ENCODE results near the gene PPP6R2.

PPP6R2 gene

DNA sequence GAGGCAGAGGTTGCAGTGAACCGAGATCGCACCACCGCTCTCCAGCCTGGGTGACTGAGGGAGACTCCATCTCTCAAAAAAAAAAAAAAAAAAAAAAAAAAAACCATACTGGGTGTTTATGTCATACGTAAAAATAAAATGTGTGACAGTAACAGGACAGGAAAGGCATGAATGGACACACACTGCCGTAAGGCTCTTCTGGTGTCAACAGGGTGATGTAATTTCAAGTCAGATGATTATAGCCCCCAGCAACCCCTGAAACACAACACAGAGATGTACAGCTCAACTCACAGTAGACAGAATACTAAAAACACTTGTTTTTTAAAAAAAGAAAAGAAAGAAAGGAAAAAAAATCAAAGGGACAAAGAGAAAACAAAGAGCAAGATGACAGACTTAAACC, 109.5 kb downstream of the PPP6R2 start:
- POLR2A ChIA-PET = interaction anchor here (0.6 kb wide), 1 partner anchor 32 kb away, joined by 4 read pairs; no protein-coding TSS in a partner anchor

DNA sequence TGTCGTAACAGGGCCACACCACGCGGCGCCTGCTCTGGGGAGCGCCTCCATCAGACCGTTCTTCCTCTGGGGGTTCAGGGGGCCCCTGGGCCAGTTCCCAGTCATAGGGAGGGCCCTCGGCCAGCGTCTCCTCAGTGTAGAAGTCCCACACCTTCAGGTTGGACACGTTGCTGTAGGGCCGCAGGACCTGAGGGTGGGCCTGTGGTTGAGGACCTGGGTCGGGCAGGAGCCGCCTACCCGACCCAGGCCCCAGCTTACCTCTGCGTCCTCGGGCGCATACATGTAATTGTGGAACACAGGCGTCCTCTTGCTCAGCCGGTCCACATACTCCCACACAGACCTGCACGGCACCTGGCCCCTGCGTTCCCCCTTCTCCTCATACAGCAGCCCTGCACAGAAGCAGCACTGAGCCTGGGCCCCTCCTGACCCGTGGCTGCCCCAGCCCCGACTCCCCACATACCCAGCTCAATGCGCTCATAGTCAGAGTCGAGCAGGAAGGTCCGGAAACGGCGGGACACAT, 111.5 kb downstream of the PPP6R2 start:
- ChIA-PET CTCF (interaction anchor here (1.4 to 2.0 kb wide), 2 partner anchors 12 to 108 kb away, joined by 3 to 6 read pairs; partner anchors contain the start of gene SYCE3), POLR2A (no interaction called here)
- TF ChIP-seq, protein P1, sequence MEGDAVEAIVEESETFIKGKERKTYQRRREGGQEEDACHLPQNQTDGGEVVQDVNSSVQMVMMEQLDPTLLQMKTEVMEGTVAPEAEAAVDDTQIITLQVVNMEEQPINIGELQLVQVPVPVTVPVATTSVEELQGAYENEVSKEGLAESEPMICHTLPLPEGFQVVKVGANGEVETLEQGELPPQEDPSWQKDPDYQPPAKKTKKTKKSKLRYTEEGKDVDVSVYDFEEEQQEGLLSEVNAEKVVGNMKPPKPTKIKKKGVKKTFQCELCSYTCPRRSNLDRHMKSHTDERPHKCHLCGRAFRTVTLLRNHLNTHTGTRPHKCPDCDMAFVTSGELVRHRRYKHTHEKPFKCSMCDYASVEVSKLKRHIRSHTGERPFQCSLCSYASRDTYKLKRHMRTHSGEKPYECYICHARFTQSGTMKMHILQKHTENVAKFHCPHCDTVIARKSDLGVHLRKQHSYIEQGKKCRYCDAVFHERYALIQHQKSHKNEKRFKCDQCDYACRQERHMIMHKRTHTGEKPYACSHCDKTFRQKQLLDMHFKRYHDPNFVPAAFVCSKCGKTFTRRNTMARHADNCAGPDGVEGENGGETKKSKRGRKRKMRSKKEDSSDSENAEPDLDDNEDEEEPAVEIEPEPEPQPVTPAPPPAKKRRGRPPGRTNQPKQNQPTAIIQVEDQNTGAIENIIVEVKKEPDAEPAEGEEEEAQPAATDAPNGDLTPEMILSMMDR (IDR thresholded peaks at IDR 0.05; ENCODE audit: control extremely low read depth, extremely low read depth, low read depth, missing control alignments) = no peak
- no peak for DNase-seq (ENCODE audit: extremely low spot score)

More for the DNA sequence above, 109.5 kb downstream of the PPP6R2 start:
- DNase-seq (ENCODE audit: extremely low spot score) = no peak
- CTCF ChIA-PET = no interaction called here
- TF ChIP-seq, protein P1 (IDR thresholded peaks at IDR 0.05; ENCODE audit: control extremely low read depth, extremely low read depth, low read depth, missing control alignments) = no peak

DNA sequence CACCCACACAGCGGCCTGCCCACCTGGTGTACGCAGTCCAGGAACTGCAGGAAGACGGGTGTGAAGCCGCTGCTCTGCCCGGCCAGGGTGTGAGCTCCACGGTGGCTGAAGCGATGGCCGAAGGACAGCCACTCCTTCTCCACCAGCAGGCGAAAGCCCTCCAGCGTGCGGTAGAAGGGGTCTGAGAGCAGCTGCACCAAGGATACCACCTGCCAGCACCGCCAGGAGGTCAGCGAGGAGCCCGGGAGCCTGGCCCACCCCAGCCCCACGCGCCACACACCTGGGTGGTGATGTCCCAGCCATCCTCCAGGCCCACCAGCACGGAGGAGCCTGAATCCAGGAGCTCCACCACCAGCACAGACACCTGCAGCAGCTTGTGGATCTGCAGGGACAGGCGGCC, 112.1 kb downstream of the PPP6R2 start:
- ChIA-PET CTCF (interaction anchor here (1.0 to 2.0 kb wide), 4 partner anchors 11 to 179 kb away, joined by 3 to 6 read pairs (median 3); partner anchors contain the start of gene SYCE3), POLR2A (no interaction called here)
- TF ChIP-seq, protein P1 (IDR thresholded peaks at IDR 0.05; ENCODE audit: control extremely low read depth, extremely low read depth, low read depth, missing control alignments) = no peak
- no peak for DNase-seq (ENCODE audit: extremely low spot score)

DNA sequence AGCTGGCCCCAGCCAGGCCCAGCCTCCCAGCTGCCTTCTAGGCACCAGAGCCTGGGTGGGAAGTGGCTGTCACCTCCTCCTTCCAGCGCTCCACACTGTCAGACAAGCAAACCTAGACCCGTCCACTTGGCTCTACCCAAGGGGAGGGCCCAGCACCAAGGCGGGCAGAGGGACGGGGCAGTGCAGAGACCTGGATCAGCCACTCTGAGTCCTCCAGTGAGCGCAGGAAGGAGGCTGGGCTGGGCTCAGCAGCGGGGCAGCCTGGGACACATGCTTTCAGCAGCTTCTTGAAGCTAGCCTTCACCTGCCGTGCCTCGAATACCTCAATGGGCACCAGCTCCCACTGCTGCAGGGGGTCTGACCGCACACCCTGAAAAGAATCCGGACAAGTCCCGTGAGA, 112.9 kb downstream of the PPP6R2 start:
- ChIA-PET POLR2A (no interaction called here), CTCF (interaction anchor here (0.9 to 1.3 kb wide), 3 partner anchors 10 to 180 kb away, joined by 3 read pairs; no protein-coding TSS in a partner anchor)
- TF ChIP-seq, protein P1 (IDR thresholded peaks at IDR 0.05; ENCODE audit: control extremely low read depth, extremely low read depth, low read depth, missing control alignments) = no peak
- no peak for DNase-seq (ENCODE audit: extremely low spot score)

DNA sequence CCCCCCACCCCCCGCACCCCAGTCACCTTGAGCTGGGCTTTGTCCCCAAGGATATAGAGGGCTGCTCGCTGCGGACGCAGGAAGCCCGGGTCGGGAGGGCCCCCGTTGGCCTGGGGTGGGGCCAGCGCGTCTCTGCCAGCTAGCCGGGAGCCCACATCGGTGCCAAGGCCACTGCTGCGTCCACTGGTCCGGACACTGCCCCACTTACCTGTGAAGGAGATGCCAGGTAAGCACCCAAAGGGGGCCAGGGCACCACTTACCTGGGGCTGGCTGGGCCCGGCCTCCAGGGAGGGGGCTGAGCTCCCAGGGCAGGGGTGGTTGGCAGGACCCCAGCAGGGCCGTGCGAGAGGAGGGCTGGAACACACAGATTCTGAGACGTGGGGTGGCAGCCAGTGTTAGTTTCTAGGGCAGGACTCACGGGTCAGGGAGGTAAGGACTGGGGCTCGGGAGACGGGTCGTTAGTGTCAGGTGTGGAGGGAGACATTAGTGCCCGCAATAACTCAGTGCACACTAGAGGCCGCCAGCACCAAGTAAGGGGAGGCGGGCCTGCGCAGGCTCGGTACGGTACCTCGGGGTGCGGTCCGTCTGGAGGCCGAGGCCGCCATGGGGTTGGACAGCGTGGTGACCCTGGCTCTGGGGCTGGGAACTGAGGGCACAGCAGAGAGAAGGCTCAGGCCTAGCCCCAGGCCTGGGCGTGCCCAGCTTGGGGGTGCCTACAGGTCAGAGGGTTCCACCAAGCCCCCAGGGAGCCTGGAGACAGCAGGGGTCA, 113.5 kb downstream of the PPP6R2 start:
- CTCF ChIA-PET = interaction anchor here (0.9 to 1.3 kb wide), 2 partner anchors 9 to 17 kb away, joined by 3 read pairs; no protein-coding TSS in a partner anchor
- POLR2A ChIA-PET = no interaction called here
- DNase-seq (ENCODE audit: extremely low spot score) = no peak
- TF ChIP-seq, protein P1 (IDR thresholded peaks at IDR 0.05; ENCODE audit: control extremely low read depth, extremely low read depth, low read depth, missing control alignments) = peak; percentile 25

DNA sequence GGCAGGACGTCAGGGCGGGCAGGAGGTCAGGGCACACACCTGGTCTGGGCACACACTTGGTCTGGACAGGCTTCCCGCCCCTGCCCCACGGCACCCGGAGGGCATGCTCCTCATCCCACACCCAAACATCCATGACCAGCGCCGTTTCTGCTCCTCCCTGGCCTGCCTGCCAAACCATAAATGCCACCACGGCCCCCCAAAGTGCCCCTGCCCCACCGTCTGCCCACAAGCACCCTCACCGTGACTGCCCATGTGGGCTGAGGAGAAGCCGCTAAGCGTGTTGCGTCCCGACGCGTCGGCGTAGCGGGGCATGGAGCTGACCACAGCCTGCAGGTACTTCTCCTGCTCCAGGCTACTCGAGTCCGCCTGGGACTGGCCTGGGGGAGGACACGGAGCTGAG, 115.9 kb downstream of the PPP6R2 start:
- TF ChIP-seq, protein P1 (IDR thresholded peaks at IDR 0.05; ENCODE audit: control extremely low read depth, extremely low read depth, low read depth, missing control alignments) = no peak
- no peak for DNase-seq (ENCODE audit: extremely low spot score)
- CTCF ChIA-PET = interaction anchor here (1.3 to 2.0 kb wide), 2 partner anchors 14 to 40 kb away, joined by 3 to 5 read pairs; no protein-coding TSS in a partner anchor
- POLR2A ChIA-PET = no interaction called here

Measured in GM10248 (cell line).